ENCODE measurements around the gene MCAM.

MCAM gene

DNA sequence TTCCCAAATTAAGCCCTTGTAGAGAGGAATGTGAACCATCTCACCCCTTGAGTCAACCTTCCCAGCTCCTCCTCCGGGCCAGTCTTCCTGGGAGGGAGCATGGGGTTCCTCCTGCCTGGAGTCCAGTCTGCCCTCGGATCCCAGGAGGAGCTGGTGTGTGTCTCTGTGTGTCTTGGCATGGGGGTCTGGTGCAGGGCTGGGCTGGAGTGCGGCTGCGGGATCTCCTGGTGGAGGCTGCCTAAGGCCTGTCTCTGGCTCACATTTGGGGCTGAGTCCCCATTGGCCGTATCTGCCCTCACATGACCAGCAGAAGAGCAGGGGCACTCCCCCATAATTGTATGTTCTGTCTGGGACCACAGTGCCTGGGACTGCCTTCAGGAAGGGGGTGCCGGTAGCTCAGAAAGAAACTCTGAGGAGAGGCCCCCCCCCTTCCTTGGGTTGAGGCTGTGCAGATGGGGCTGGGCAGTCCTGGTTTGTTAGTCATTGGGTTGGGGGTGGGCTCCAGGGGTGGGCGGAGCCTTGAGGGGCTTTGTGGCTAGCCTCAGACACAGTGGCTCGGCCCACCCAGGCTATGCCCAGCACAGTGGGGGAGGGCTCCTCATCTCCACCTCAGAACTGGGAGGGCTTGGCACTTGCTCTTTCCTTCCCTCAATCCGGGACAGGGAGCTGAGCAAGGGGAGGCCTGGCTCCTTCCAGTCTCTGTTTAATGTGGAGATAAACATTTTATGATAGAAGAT, 20.8 kb upstream of the MCAM start:
- H3K4me3 ChIP-seq (ENCODE audit: control insufficient read depth, low read depth, low read length): no peak overlapping the region
- TF ChIP-seq, protein P1, sequence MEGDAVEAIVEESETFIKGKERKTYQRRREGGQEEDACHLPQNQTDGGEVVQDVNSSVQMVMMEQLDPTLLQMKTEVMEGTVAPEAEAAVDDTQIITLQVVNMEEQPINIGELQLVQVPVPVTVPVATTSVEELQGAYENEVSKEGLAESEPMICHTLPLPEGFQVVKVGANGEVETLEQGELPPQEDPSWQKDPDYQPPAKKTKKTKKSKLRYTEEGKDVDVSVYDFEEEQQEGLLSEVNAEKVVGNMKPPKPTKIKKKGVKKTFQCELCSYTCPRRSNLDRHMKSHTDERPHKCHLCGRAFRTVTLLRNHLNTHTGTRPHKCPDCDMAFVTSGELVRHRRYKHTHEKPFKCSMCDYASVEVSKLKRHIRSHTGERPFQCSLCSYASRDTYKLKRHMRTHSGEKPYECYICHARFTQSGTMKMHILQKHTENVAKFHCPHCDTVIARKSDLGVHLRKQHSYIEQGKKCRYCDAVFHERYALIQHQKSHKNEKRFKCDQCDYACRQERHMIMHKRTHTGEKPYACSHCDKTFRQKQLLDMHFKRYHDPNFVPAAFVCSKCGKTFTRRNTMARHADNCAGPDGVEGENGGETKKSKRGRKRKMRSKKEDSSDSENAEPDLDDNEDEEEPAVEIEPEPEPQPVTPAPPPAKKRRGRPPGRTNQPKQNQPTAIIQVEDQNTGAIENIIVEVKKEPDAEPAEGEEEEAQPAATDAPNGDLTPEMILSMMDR (conservative IDR thresholded peaks at IDR 0.05; ENCODE audit: control insufficient read depth, insufficient read depth, low read depth, low read length): no peak
- DNase-seq (ENCODE audit: low read depth): peak; percentile 48

DNA sequence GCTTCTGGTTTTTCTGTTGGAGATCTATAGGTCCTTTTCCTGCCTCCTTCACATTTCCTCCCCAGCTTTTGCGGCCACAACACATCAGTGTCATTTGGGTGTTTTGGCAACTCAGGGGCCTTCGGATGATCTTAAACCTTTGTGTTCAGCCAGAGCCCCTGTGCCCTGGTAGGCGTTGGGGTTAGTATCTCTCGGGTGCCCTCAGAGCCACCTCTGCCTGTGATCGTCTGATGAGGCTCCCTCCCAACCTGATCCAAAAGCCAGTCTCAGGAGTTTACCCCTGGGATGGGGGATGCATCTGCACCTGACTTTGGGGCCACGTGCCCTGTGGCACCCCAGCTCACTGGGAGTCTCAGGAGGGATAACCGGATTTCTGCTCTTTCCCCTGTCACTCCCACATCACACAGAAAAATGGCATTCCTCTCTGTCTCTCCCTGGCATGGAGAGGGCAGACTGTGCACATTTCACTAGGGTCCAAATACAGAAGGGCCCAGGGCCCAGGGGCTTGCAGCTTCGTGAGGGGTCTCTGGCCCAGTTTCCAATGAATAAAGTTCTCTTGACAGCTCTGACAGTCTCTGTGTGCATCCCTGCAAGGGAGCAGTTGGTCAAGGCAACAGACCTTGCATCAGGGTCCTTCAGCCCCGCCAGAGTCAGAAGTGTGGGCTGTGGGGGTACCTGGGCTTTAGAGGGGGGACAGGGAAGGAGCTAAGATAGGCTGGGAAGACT, 20.0 kb upstream of the MCAM start:
- TF ChIP-seq, protein P1 (conservative IDR thresholded peaks at IDR 0.05; ENCODE audit: control insufficient read depth, insufficient read depth, low read depth, low read length): no peak
- no peak for DNase-seq (ENCODE audit: low read depth)
- H3K4me3 ChIP-seq (ENCODE audit: control insufficient read depth, low read depth, low read length): no peak overlapping the region

DNA sequence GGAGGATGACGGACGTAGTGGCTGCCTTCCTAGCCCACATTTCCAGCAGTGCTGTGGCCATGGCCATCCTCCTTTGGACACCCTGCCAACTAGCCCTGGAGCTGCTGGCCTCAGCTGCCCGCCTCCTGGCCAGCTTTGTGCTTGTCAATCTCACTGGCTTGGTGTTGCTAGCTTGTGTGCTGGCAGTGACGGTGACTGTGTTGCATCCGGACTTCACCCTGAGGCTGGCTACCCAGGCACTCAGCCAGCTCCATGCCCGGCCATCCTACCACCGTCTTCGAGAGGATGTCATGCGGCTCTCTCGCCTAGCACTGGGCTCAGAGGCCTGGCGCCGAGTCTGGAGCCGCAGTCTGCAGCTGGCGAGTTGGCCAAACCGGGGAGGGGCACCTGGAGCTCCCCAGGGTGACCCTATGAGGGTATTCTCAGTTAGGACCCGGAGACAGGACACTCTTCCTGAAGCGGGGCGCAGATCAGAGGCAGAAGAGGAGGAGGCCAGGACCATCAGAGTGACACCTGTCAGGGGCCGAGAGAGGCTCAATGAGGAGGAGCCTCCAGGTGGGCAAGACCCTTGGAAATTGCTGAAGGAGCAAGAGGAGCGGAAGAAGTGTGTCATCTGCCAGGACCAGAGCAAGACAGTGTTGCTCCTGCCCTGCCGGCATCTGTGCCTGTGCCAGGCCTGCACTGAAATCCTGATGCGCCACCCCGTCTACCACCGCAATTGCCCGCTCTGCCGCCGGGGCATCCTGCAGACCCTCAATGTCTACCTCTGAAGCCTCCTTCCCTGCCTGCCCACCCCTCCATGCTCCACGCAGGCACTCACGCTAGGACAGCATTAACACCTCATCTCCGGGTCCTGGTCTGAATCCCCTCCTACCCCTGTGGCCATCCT, 19.0 kb upstream of the MCAM start:
- TF ChIP-seq, protein P1 (conservative IDR thresholded peaks at IDR 0.05; ENCODE audit: control insufficient read depth, insufficient read depth, low read depth, low read length): no peak
- H3K4me3 ChIP-seq (ENCODE audit: control insufficient read depth, low read depth, low read length): no peak overlapping the region
- DNase-seq (ENCODE audit: low read depth): no peak

DNA sequence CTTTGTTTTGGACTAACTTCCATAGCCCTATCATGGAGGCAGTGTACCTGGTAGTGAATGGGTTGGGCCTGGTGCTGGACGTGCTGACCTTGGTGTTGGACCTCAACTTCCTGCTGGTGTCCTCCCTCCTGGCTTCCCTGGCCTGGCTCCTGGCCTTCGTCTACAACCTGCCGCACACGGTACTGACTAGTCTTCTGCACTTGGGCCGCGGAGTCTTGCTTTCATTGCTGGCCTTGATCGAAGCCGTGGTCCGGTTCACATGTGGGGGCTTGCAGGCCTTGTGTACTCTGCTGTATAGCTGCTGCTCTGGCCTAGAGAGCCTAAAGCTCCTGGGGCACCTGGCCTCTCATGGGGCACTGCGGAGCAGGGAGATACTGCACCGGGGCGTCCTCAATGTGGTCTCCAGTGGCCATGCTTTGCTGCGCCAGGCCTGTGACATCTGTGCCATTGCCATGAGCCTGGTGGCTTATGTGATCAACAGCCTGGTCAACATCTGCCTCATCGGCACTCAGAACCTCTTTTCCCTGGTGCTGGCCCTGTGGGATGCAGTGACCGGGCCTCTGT, 18.2 kb upstream of the MCAM start:
- TF ChIP-seq, protein P1 (conservative IDR thresholded peaks at IDR 0.05; ENCODE audit: control insufficient read depth, insufficient read depth, low read depth, low read length): no peak
- no peak for DNase-seq (ENCODE audit: low read depth)
- peak overlapping the region; percentile 89 for H3K4me3 ChIP-seq (ENCODE audit: control insufficient read depth, low read depth, low read length)

DNA sequence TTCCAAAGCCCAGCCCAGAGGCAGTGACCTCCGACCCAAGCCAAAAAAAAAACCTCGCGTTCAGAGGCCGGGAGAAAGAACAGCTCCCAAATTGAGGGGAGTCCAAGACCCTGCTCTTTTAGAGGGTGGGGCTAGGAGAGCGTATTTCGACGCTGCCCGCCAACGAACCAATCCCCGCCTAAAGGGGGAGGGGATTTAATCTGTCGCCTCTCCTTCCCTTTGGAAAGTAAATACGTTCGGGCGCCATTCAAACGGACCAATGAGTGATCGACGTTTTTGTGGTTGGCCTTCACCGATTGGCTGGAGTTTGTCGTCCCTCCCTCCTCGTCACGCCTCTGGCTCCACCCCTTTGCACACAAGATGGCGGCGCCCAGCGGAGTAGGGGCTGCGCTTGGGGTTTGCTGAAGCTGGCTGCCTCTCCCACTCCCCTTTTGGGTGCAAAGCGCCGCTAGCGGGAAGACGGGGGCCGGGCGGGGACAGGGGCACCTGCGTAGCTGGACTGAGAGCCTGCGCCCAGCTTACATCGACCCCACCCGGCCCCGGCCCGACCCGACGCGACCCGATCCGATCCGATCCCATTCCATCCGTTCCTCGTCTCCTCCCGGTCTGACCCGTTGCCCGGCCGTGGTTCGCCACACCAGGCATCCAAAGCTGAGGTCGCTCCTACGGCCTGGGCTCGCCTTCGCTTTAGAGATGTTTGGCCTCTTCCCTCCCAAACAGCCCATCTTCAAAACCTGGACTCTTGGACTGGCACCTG, 17.4 kb upstream of the MCAM start, which contains the start of gene RNF26:
Gene RNF26, plus strand, starts transcription at position 354 of the 757 bp plus-strand sequence. CDS start 596 bp downstream, outside the sequence.
- peak within 1 kb of the TSS; percentile 89 for H3K4me3 ChIP-seq (ENCODE audit: control insufficient read depth, low read depth, low read length)
- TF ChIP-seq, protein P1 (conservative IDR thresholded peaks at IDR 0.05; ENCODE audit: control insufficient read depth, insufficient read depth, low read depth, low read length): no peak
- DNase-seq (ENCODE audit: low read depth): peak; percentile 98
